Tibial nerve (tissue), 4 donors: ENCODE measurements around the gene MYOM1.

Source experiments
- CTCF ChIP-seq, 5 experiments: fragments of 200-600 bp in 3 of 5; fragments of 450-650 bp in 2 of 5; sonication (generic) in 3 of 5; IDR thresholded peaks; one replicate each; pipeline ENCODE4 v1.5.1; 2016 to 2019; ENCODE audit warnings: antibody characterized with exemption in 5 of 5, mild to moderate bottlenecking in 3 of 5, moderate library complexity in 2 of 5
- EP300 ChIP-seq, 2 donors: sonication (generic); formaldehyde crosslinking; IDR thresholded peaks; one replicate each; pipeline ENCODE4 v1.6.1; 2017; ENCODE audit warnings: antibody characterized with exemption in 2 of 2, mild to moderate bottlenecking in 1 of 2
- POLR2A ChIP-seq, 2 donors: fragments of 450-650 bp; IDR thresholded peaks; one replicate each; pipeline ENCODE4 v1.6.1; 2017; ENCODE audit warnings: antibody characterized with exemption in 2 of 2, mild to moderate bottlenecking in 2 of 2, moderate library complexity in 2 of 2

DNA sequence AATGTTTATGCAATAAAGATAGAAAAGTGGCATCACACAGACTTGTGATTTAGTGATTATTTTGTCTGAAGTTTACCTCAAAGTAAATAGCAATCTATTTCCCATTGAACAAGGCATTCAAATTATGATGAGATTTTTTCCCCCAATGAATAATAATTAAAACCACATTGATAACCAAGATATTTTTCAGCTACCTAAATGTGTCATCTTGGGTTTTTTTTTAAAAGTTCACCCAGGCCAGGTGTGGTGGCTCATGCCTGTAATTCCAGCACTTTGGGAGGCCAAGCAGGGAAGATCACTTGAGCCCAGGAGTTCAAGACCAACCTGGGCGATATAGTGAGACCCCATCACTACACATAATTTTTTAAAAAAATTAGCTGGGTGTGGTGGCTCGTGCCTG, 27.0 kb downstream of the MYOM1 start:
- TF ChIP-seq CTCF (IDR thresholded peaks at IDR 0.05): no peak
- no peak for TF ChIP-seq POLR2A (IDR thresholded peaks at IDR 0.05)
- TF ChIP-seq EP300 (IDR thresholded peaks at IDR 0.05): no peak
